PC-9 (cell line): Measurements from ENCODE around the gene LYRM2. TPM values are rescaled to one million over a fixed set of nuclear protein-coding genes. Genes with fewer than 3 reads are reported as not detected.

ENCODE experiments used
- BruUV-seq: library from RNA; stranded (reverse); fragments of 400-500 nt; replicated peaks from 2 replicates; lab custom pipeline; 2021; lab: Mats Ljungman, UMichigan
- CTCF ChIA-PET: fragments of 300-600 bp; sonication (Branson Sonifier 250); formaldehyde crosslinking; loops from one replicate; lab custom pipeline; 2022; ENCODE audit warnings: antibody characterized with exemption; lab: Charles Lee
- POLR2A ChIA-PET: fragments of 300-600 bp; sonication (Branson Sonifier 250); formaldehyde crosslinking; loops from one replicate; lab custom pipeline; 2022; ENCODE audit warnings: antibody characterized with exemption; ENCODE audit not compliant: unreplicated experiment; lab: Charles Lee
- DNase-seq, 2 experiments: peaks; one replicate each; pipeline versions ENCODE4 v3.0.0 to v3.0.0-alpha.2; 2015 to 2022; ENCODE audit warnings: mixed read lengths in 1 of 2
- H2AFZ ChIP-seq: fragments of 200-600 bp; sonication (generic); 2 replicates; pipeline ENCODE4 v1.8.1; 2017; ENCODE audit warnings: antibody characterized with exemption
- H3F3A ChIP-seq: fragments of 200-600 bp; sonication (generic); 2 replicates; pipeline ENCODE4 v1.8.1; 2017; ENCODE audit warnings: antibody characterized with exemption, mild to moderate bottlenecking, low read depth; ENCODE audit not compliant: insufficient read depth
- H3K27ac ChIP-seq: fragments of 200-600 bp; sonication (generic); 2 replicates; pipeline ENCODE4 v1.6.1; 2016; ENCODE audit warnings: mixed run types
- H3K27me3 ChIP-seq: fragments of 200-600 bp; sonication (generic); 2 replicates; pipeline ENCODE4 v1.6.1; 2016; ENCODE audit warnings: low read depth, mixed run types; ENCODE audit not compliant: insufficient read depth
- H3K36me3 ChIP-seq: fragments of 200-600 bp; sonication (generic); 2 replicates; pipeline ENCODE4 v1.6.1; 2016; ENCODE audit warnings: low read depth, mixed run types
- H3K4me1 ChIP-seq: fragments of 200-600 bp; sonication (generic); replicated peaks from 2 replicates; pipeline ENCODE4 v1.6.1; 2016; ENCODE audit warnings: mixed run types; ENCODE audit not compliant: insufficient read depth
- H3K4me2 ChIP-seq: fragments of 200-600 bp; sonication (generic); 2 replicates; pipeline ENCODE4 v1.6.1; 2017; ENCODE audit warnings: mixed run types
- H3K4me3 ChIP-seq: fragments of 200-600 bp; sonication (generic); 2 replicates; pipeline ENCODE4 v1.6.1; 2016; ENCODE audit warnings: mixed run types
- H3K79me2 ChIP-seq: fragments of 200-600 bp; sonication (generic); 2 replicates; pipeline ENCODE4 v1.6.1; 2017; ENCODE audit warnings: low read depth, mixed run types
- H3K9me2 ChIP-seq: fragments of 200-600 bp; sonication (generic); 2 replicates; pipeline ENCODE4 v1.8.1; 2017; ENCODE audit warnings: mild to moderate bottlenecking; ENCODE audit not compliant: insufficient read depth
- H3K9me3 ChIP-seq: fragments of 200-600 bp; sonication (generic); 2 replicates; pipeline ENCODE4 v1.8.1; 2016; ENCODE audit warnings: low read depth; ENCODE audit not compliant: insufficient read depth
- H4K20me1 ChIP-seq: fragments of 200-600 bp; sonication (generic); 2 replicates; pipeline ENCODE4 v1.8.1; 2017; ENCODE audit not compliant: insufficient read depth
- EZH2 ChIP-seq: fragments of 200-600 bp; sonication (generic); IDR thresholded peaks from 2 replicates; pipeline ENCODE4 v1.8.0; 2017; ENCODE audit warnings: antibody characterized with exemption, low read depth
- intact Hi-C: fragments of 100-400 bp; cut with micrococcal nuclease; formaldehyde crosslinking; loops from one replicate; pipeline ENCODE4 v1.10.0; 2022; ENCODE audit not compliant: unreplicated experiment
- total RNA-seq: library from RNA; stranded (reverse); gene quantifications from 2 replicates; pipeline ENCODE4 v1.2.3, GENCODE V29; 2021
- TF ChIP-seq, protein P1 (sequence below): fragments of 200-600 bp; sonication (generic); conservative IDR thresholded peaks from 2 replicates; pipeline ENCODE4 v1.6.1; 2017; ENCODE audit warnings: mixed run types, antibody characterized with exemption, mild to moderate bottlenecking, moderate library complexity

LYRM2 gene
- total RNA-seq, 1 experiment from 2014 or later, result 24.2 TPM

DNA sequence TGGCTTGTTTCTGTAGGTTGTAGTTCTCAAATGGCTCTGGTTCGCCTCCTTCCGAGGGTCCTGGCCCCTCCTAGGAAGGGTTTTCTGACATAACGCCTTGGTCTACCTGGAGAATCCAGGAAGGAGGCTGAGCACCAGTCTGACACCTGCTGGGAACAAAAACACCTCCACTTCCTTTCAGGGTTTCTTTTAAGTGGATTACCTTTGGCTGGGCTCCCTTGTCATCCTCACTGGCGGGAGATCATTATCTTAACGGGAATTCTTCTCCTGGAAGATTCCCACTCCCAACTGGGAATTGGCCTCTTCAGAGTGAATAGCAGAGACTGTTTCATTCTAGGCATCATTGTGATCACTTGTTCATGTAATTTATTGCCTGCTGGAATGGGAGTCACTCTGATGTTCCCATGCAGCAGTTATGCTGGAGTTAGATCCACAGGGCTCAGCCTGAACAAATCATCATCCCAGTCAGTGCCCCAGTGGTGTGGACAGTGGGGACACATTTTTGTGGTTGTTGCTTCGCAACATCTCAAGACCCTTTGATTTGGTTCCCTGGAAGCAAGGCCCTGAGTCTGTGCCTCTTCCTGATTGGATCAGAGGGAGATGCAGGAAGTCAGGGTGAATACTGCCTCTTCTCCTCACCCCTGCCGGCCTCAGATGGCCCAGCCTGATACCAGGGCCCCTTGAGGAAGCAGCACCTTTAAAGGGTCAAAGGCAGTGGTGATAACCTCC lies 49.1 kb downstream of the LYRM2 start:
- H3K4me3 ChIP-seq, result no peak overlapping the region
- H3K4me2 ChIP-seq, result no peak overlapping the region
- CTCF ChIA-PET, result no interaction called here
- H4K20me1 ChIP-seq, result no peaks in the 10 kb centered on the region
- no peak for TF ChIP-seq EZH2
- TF ChIP-seq, protein P1, sequence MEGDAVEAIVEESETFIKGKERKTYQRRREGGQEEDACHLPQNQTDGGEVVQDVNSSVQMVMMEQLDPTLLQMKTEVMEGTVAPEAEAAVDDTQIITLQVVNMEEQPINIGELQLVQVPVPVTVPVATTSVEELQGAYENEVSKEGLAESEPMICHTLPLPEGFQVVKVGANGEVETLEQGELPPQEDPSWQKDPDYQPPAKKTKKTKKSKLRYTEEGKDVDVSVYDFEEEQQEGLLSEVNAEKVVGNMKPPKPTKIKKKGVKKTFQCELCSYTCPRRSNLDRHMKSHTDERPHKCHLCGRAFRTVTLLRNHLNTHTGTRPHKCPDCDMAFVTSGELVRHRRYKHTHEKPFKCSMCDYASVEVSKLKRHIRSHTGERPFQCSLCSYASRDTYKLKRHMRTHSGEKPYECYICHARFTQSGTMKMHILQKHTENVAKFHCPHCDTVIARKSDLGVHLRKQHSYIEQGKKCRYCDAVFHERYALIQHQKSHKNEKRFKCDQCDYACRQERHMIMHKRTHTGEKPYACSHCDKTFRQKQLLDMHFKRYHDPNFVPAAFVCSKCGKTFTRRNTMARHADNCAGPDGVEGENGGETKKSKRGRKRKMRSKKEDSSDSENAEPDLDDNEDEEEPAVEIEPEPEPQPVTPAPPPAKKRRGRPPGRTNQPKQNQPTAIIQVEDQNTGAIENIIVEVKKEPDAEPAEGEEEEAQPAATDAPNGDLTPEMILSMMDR, result no peak
- H3K4me1 ChIP-seq, result no peaks in the 10 kb centered on the region
- no peaks in the 10 kb centered on the region for H3K27me3 ChIP-seq
- no TSS peak for BruUV-seq
- no peaks in the 10 kb centered on the region for H3K9me3 ChIP-seq
- H2AFZ ChIP-seq, result no peak overlapping the region
- no peaks in the 10 kb centered on the region for H3F3A ChIP-seq
- H3K9me2 ChIP-seq, result no peaks in the 10 kb centered on the region
- intact Hi-C loops, result no loop called here
- DNase-seq, result no peak
- no peaks in the 10 kb centered on the region for H3K36me3 ChIP-seq
- no peak overlapping the region for H3K27ac ChIP-seq
- POLR2A ChIA-PET, result interaction anchor here (0.7 kb wide), 1 partner anchor 146 kb away, joined by 19 read pairs; no protein-coding TSS in a partner anchor
- H3K79me2 ChIP-seq, result no peaks in the 10 kb centered on the region

DNA sequence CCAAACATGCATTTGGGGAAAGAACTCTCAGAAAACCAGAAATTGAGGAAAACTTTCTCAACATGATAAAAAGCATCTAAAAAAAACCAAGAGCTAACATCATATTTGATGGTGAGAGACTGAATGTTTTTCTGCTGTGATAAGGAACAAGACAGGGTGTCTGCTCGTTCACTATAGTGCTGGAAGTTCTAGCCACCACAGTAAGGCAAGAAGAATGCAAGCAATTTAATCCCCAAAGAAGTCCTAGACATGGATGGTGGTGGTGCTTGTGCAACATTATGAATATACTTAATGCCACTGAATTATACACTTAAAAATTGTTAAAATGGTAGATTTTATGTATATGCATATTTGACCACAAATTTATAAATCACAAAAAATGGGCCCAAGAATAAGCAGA lies 53.4 kb downstream of the LYRM2 start:
- Histone ChIP-seq H3K4me2 (no peak overlapping the region), H4K20me1 (no peaks in the 10 kb centered on the region), H2AFZ (no peak overlapping the region), H3K4me1 (no peaks in the 10 kb centered on the region), H3K9me2 (no peaks in the 10 kb centered on the region), H3K4me3 (no peak overlapping the region), H3K27me3 (no peaks in the 10 kb centered on the region), H3F3A (no peaks in the 10 kb centered on the region), H3K9me3 (no peaks in the 10 kb centered on the region), H3K27ac (no peak overlapping the region), H3K36me3 (no peaks in the 10 kb centered on the region), H3K79me2 (no peaks in the 10 kb centered on the region)
- CTCF ChIA-PET, result no interaction called here
- intact Hi-C loops, result no loop called here
- POLR2A ChIA-PET, result no interaction called here
- TF ChIP-seq, protein P1, result no peak
- TF ChIP-seq EZH2, result no peak
- no peak for DNase-seq
- BruUV-seq, result no TSS peak

DNA sequence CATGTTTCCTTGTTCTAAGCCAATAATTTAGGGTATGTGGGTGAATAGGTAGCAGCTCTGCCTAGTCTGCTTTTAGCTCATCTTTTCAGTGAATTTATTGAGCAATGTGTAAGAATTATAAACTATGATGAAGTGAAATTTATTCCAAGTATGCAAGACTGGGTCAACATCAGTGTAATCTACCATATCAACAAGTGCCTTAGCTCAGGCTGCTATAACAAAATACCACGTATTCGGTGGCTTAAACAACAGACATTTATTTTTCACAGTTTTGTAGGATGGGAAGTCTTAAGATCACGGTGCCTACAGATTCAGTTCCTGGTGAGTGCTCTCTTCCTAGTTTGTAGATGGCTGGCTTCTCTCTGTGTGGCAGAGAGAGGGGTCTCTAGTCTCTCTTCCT lies 54.0 kb downstream of the LYRM2 start:
- ChIA-PET POLR2A (no interaction called here), CTCF (no interaction called here)
- Histone ChIP-seq H3K79me2 (no peaks in the 10 kb centered on the region), H3K4me2 (no peak overlapping the region), H3K27ac (no peak overlapping the region), H3K27me3 (no peaks in the 10 kb centered on the region), H3K36me3 (no peaks in the 10 kb centered on the region), H3F3A (no peaks in the 10 kb centered on the region), H3K4me1 (no peaks in the 10 kb centered on the region), H4K20me1 (no peaks in the 10 kb centered on the region), H3K4me3 (no peak overlapping the region), H2AFZ (no peak overlapping the region), H3K9me3 (no peaks in the 10 kb centered on the region), H3K9me2 (no peaks in the 10 kb centered on the region)
- intact Hi-C loops, result no loop called here
- no TSS peak for BruUV-seq
- TF ChIP-seq, protein P1, result no peak
- TF ChIP-seq EZH2, result no peak
- no peak for DNase-seq
